Neural progenitor cell (in vitro differentiated cells): ENCODE data around the gene AP3S2.

Experiments
- CTCF ChIP-seq: fragments of 200-600 bp; sonication (generic); IDR thresholded peaks from 2 replicates; pipeline ENCODE4 v1.5.1; 2017; ENCODE audit warnings: antibody characterized with exemption, mild to moderate bottlenecking
- EZH2 ChIP-seq: fragments of 200-600 bp; sonication (generic); IDR thresholded peaks from 2 replicates; pipeline ENCODE4 v1.6.1; 2017; ENCODE audit warnings: antibody characterized with exemption, mild to moderate bottlenecking, moderate library complexity
- EZH2phosphoT487 ChIP-seq: fragments of 200-600 bp; sonication (generic); IDR thresholded peaks from 2 replicates; pipeline ENCODE4 v1.6.1; 2017; ENCODE audit warnings: antibody characterized with exemption

- TF ChIP-seq CTCF, result no peak
- no peak for TF ChIP-seq EZH2
- no peak for TF ChIP-seq EZH2phosphoT487
These were observed 86.1 kb downstream of the AP3S2 start for GRCh38 chr15:89807689-89808088.
